Raji (cell line): ENCODE measurements around the gene ENTPD8.

Experiments used
- POLR2A ChIP-seq: IDR thresholded peaks from 2 replicates; pipeline ENCODE4 v1.6.1; 2011; ENCODE audit warnings: low read depth, low read length, control low read depth; ENCODE audit not compliant: insufficient read depth

ENTPD8 gene

DNA sequence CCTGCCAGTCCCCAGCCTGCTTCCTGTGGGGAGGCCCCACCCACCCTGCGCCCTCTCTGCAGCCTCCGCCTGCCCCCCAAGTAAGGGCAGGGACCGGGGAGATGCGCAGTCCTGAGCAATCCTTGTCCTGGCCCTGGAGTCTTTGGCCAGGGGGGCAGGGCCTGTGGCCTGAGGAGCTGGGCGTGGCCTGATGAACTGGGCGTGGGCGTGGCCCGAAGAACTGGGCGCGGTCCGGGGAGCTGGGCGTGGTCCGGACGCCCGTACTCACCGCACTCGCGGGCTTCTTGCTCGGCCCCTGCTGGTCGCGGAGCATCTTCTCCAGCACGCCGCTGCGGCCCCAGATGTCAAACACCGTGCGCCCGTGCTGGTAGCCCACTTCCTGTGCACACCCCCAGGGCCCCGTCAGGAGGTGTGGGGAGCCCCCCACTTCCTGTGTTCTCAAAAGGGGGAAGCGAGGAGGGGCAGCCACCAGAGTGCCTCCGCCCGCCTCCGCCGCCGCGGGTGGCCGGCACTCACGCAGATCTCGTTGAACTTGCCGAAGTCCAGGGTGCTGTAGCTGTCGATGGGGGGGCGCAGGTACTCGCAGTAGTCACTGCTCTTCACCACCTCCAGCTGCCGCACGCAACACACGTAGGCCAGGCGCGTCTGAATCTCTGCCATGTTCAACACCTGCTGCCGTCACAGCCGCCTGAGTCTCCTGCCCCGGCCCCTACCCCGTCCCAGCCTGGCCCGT is 20.7 kb upstream of the ENTPD8 start:
- peak; percentile 49 for TF ChIP-seq POLR2A

DNA sequence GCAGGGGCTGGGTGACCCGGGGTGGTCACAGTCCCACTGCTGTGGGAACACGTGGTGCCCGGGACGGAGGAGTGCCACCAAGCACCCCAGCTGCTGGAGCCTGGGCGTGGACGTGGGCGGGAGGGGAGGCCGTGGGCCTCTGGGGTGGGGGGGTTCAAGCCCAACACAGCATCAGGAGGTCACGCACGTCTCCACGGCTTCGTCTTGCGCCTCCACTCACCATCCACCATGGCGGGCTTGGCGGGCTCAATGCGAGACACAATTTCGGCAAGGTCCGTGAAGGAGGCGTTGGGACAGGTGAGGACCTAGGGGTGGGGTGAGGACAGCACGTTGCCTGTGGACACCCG is 20.1 kb upstream of the ENTPD8 start:
- TF ChIP-seq POLR2A = no peak

DNA sequence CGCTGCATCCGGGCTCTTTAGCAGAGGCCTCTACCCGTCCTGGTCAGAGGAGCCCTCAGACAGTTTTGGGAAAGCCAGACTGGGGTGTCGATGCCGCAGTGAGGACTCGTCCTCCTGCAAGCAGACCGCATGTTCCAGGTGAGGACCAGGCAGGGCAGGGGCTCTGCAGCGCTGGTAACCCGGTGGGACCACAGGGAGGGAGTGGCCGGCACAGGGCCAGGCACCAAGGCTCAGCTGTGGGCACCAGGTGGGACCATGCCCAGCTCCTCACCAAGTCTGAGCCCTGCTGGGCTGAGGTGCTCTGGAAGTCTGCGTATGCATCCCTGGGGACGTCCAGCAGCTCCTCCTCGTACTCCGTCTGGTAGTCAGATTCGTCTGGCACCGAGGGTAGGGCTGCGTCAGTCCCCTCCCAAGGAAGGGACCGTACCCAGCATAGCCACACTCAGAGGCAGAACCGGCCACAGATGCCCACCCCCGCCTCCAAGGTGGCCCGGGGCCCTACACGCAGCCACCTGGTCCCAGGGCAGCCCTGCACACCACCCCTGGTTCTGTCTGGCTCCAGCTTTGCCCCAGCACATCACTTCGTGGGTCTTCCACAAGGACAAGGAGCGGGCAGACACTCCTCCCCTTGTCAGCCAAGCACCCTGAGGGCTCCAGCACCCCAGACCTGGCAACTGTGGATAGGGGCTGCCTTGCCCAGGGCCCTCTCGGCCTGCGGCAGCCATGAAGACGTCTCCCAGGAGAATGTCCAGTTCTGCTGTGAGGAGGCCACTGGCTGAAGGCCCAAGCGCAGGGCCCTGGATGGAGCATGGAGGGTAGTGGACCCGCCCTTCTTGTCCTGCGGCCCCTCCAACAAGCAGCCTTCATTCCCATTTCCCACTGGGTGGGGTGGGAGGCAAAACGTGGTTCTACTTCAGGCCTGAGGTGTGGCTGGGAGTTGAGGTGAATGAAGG is 19.5 kb upstream of the ENTPD8 start:
- no peak for TF ChIP-seq POLR2A

DNA sequence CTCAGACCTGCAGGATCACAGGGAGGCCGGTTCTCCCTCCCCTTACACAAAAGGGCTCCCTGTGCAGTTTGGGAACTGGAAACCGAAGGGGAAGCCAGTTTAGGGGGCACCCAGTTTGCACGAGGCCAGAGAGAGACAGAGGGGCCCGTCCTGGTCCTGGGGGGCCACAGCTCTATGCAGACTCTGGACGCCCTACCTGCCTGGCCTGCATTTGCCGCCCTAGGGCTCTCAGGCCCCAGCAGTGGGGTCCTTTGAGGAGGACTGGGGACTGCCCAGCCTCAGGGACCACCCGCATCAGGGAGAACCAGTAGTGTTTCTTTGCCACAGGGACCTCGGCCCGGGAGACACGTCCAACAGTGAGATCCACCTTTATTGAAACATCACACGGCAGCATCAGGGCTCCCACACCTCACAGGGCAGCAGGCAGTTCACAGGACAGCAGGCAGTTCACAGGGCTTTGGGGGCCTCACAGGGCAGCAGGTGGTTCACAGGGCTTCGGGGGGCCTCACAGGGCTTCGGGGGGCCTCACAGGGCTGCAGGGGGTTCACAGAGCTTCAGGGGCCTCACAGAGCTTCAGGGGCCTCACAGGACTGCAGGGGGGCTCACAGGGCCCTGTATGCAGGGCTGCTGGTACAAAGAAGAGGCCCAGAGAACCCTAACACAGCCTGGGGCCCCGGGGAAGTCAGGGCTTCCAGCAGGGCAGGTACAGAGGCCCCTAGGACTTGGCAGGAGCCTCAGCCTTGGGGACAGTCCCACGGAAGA is 18.6 kb upstream of the ENTPD8 start:
- TF ChIP-seq POLR2A = no peak

DNA sequence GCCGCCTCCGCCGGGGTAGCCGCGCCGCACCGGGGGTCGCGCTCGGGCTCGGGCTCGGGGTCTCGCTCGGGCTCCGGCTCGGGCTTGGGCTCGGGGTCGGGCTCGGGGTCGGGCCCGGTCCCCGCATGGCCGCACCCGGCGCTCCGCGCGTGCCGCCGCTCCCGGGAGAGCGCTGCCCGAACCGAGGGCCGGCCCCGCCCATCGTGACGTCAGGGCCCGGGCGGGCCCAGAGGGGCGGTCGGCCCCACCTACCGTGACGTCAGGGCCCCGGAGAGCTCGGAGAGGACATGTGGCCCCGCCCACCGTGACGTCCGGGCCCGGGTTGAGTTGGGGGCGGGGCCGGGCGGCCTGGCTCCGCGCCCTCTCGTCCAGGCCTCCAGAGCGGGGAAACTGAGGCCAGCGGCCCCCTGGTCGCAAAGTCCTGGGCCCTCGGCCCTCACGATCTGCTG is 18.0 kb upstream of the ENTPD8 start, which contains the start of gene NSMF:
TSS of gene NSMF (minus strand) at position 183 of the 449 bp plus-strand sequence. CDS start 232 bp downstream, outside the sequence.
- TF ChIP-seq POLR2A = peak; percentile 74

DNA sequence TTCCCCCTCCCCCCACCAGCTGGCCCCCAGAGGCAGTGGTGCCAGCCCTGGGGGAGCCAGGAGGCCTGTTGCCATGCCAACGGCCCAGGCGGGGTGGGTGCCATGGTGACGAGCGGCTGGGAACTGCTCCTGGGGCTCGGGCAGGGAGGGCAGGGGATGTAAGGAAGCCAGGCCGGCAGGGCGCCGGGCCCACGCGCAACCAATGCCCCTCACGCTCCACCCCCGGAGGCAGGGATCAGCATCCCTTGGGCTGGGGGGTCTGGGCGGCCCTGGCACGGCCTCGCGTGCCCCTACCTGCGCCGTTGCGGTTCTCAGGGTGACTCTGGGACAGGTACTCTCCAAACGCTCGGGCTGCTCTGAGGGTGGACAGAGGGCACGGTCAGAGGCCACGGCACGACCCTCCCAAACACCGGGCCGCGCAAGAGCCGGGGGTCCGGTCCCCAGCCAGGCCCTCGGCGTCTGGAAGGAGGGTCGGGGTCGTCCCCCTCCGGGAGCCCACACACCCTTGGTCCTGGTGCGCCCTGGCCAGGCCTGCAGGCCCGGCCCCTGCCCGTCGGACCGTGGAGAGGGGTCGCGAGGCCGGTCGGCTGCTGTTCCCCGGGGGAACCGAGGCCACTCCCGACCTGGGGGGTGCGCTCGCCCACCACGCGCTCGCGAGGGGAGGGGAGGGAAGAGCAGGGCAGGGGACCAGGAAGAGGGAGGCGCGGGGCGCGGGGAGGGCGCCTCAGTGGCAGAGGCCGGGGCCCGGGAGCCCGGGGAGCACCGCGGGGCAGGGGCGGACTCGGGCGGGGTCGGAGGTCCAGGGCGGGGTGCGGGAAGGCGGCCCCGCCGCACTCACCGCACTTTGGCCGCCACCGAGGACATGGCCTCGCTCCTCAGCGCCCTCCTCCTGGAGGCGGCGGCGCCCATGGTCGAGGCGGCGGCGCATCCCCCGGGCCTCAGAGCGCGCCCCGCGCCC is 17.3 kb upstream of the ENTPD8 start:
- TF ChIP-seq POLR2A = no peak

DNA sequence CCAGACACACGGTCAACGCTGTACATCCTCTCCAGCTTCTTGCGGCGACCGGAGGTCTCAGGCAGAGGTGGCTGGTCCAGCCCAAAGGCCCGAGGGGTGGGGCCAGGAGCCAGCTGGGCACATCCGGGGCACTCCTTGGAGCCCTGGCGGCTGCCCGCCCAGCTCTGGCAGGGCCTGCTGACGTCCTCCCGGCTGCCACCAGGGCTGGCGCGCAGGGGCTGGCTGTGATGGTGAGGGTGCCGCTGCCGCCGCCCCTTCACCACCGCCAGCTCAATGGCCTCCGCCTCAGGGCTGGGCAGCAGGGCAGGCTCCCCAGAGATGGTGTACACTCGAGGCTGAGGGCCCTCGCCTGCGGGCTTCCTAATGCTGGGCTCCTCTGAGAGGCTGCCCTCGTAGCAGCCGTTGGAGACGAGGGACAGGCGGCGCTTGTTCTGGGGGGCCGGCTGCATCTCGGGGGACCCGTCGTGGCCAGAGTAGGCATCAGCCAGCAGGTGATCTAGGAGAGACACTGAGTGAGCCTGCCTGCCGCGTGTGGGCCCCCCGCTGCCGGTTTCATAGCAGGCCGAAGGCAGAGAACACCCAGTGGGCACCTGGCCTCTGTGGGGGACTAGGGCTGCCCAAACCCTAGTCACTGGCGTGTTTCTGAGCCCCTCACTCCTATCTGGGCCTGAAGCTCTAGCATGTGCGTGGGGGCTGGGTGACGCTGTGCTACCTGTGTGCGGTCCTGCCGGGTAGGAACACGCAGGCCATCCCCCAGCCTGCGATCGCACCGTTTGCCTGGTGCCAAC is 16.4 kb upstream of the ENTPD8 start:
- TF ChIP-seq POLR2A = no peak

DNA sequence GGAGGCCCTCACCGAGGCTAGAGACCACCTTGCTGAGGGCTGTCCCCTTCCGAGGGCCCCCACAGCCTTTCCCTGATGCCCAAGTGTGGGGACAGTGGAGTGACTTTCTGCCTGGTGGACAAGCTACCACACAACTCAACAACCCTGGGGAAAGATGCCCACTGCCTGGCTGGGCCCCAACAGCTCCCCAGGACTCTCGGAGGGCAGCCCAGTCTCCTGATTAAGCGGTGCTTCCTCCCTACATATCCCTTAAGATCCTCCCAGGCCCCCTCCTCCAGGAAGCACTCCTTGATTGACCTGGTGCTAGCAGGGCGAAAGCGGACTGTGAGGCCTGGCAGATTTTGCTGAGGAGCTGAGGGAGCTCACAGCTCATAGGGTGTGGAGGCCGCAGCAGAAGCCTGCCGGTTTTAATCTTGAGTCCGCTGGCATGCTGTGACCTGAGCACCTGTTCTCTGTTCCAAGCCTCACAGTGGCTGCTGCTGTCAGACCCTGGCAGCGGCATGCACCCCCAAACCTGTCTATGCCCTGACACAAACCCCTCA is 15.8 kb upstream of the ENTPD8 start:
- TF ChIP-seq POLR2A = no peak

DNA sequence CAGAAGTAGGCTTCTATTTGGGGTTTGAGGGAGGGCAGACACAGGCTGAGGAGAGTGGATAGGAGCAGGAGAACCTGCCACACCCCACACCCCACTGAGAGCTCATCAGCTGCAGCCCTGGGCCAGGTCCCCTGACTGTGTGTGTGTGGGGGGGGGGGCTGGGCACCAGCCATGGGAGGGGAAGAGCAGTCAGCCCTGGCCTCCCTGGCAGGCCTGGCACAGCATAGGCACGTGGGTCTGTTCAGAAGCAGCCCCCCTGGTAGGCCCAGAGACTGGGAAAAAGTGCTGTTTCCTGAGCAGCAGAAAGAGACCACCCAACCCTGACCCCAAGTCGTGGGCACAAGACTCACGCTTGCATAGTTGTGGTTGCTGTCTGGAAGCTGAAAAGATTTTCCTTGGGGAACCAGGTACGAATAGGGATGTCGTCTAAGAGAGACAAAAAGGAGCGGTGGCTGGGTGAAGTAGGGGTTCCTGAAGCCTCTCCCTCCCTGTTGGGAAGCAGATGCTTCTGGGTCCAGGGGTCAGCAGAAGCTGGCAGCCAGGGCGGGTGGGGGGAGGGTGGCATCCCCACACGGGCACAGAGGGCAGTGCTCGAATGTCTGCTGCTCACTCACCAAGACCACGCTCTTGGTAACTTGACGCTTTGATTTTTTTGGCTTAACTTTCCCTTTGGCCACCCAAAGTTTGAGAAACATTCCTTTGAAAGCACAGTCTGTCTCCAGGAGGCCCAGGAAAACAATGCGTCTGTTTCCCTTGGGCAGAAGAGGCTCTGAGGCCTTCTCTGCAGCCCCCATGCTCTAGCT is 15.1 kb upstream of the ENTPD8 start:
- TF ChIP-seq POLR2A = no peak

DNA sequence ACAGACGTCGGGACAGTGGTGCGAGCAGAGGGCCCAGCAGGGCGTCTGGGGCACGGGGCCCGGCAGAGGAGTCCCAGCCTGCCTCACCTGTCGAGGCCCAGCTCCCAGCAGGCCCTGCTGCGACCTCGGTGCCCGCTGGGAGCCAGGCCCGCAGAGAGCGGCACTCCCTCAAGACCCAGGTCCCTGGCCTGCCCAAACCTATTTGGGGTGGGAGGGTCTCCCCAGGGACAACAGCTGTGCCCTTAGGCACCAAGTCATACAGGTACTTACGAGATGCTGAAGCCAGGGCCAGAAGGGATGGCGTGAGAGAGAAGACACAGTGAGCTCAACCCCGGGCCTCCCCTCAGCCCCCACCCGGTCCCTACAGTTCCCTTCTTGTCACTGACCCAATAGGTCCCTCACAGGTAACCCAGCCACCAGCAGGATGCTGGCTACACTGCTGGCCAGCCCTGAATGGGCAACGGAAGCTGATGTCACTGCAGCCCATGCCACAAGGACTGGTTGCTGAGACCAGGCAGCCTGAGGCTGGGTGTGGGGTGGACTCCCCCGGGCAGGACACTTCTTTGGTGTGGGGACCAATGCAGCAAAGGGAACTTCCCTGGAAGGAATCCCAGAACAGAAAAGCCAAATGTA is 14.3 kb upstream of the ENTPD8 start:
- no peak for TF ChIP-seq POLR2A

DNA sequence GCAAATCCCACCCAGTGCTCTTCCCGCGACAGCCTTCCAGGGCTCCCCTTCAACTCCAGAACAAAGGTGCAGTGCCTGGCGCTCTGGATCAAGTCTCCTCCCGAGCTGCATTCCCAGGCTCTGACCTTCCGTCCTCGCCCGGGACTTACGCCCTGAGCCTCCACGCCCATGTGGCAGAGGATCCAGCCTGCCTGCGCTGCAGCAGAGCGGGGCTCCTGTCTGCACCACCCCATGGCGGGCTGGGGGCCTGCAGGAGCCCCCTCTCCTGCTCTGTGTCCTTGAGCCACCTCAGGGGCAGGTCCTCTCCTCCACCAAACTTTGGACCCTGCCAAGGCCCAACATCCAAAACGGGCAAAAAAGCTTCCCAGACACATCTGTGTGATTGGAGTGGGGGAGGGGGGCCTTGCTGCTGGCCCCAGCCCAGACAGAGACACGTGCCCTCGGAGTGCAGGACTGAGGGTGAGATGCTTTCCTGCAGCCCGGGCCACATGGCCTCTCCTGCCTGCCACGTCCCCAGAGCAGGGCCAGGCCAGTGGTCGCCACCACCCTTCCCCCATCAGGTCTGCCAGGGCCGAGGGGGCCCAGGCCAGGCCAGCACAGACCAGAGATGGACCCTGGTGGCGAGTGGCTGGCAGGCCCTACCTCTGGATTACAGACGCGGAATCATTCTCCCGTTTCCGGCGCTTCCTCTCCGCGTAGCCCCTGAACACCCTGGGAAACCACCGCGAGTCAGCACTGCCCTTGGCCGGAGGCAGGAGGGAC is 13.6 kb upstream of the ENTPD8 start:
- TF ChIP-seq POLR2A = no peak

DNA sequence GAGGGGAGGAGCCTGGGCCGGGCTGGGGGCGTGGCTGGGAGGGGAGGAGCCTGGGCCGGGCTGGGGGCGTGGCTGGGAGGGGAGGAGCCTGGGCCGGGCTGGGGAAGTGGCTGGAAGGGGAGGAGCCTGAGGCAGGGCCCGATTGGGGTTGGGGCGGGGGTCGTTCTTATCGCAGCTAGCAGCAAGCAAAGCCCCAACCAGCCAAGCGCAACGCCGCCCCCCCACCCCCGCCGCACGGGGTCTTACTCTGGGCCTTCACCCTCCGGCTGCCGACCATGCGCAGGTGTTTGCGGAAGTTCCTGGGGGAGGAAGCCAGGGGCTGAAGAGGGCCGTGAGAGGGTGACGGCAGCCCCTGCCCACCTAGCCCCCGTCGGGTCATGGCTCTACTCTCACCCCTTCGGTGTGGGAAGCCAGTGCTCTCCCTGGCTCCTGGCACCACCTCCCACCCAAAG is 13.0 kb upstream of the ENTPD8 start:
- TF ChIP-seq POLR2A = no peak
